Sigmoid colon (tissue), 7 donors: ENCODE measurements around the gene KRT7. TPM values are rescaled to one million over a fixed set of nuclear protein-coding genes. Genes with fewer than 3 reads are reported as not detected.

Experiments
- DNase-seq: peaks from one replicate; pipeline ENCODE4 v3.0.0-alpha.2; 2019
- H3K27ac ChIP-seq, 4 donors: fragments of 200-600 bp; sonication (generic); one replicate each; pipeline ENCODE4 v1.5.1; 2016 to 2019; ENCODE audit warnings: mild to moderate bottlenecking in 1 of 4
- H3K27me3 ChIP-seq, 3 donors: fragments of 200-600 bp; sonication (generic); one replicate each; pipeline ENCODE4 v1.5.1; 2019; ENCODE audit warnings: mild to moderate bottlenecking in 1 of 3
- H3K36me3 ChIP-seq, 4 donors: fragments of 200-600 bp; sonication (generic); one replicate each; pipeline ENCODE4 v1.5.1; 2016 to 2019
- H3K4me1 ChIP-seq, 4 donors: fragments of 200-600 bp; sonication (generic); one replicate each; pipeline ENCODE4 v1.5.1; 2017 to 2019
- H3K4me3 ChIP-seq, 4 donors: fragments of 200-600 bp; sonication (generic); one replicate each; pipeline ENCODE4 v1.5.1; 2017 to 2019; ENCODE audit warnings: mild to moderate bottlenecking in 2 of 4, moderate library complexity in 1 of 4
- H3K9me3 ChIP-seq, 4 donors: fragments of 200-600 bp in 3 of 4; sonication (generic) in 3 of 4; one replicate each; pipeline versions ENCODE4 v1.5.1 to v1.6.1; 2013 to 2019
- CTCF ChIP-seq, 4 experiments: fragments of 450-650 bp in 3 of 4; fragments of 200-600 bp in 1 of 4; IDR thresholded peaks; one replicate each; pipeline ENCODE4 v1.5.1; 2016 to 2019; ENCODE audit warnings: antibody characterized with exemption in 4 of 4, mild to moderate bottlenecking in 3 of 4, moderate library complexity in 2 of 4
- EP300 ChIP-seq, 4 donors: sonication (generic); formaldehyde crosslinking; IDR thresholded peaks; one replicate each; pipeline ENCODE4 v1.6.1; 2017; ENCODE audit warnings: antibody characterized with exemption in 4 of 4
- POLR2A ChIP-seq, 2 donors: fragments of 450-650 bp; IDR thresholded peaks; one replicate each; pipeline ENCODE4 v1.6.1; 2016; ENCODE audit warnings: antibody characterized with exemption in 2 of 2, mild to moderate bottlenecking in 2 of 2, moderate library complexity in 2 of 2
- POLR2AphosphoS5 ChIP-seq, 4 donors: sonication (generic); formaldehyde crosslinking; IDR thresholded peaks; one replicate each; pipeline ENCODE4 v1.6.1; 2017; ENCODE audit warnings: antibody characterized with exemption in 4 of 4
- WGBS, 2 donors: extraction: QIAGEN DNeasy Blood & Tissue Kit; methylation state at CpG; one replicate each; pipeline ENCODE4 v1.1.7; 2013; 5-methylcytosine and 5-hydroxymethylcytosine counted together
- intact Hi-C: fragments of 100-400 bp; cut with DNase I; formaldehyde crosslinking; loops from one replicate; pipeline ENCODE4 v1.15.1; 2023
- polyA plus RNA-seq, 3 donors: library from polyadenylated mRNA; stranded (reverse); fragments of 200-250 nt; gene quantifications; one replicate each; pipeline ENCODE4 v1.2.3, GENCODE V29; 2013
- total RNA-seq, 4 donors: library from RNA; depleted of rRNA; stranded (reverse); fragments of >200 nt; gene quantifications; one replicate each; pipeline ENCODE4 v1.1.0, GENCODE V29; 2016
- donor health status: healthy with polysubstance abuse.
- donor health status: Bipolar disorder and iron deficiency.
- donor health status: healthy.

The KRT7 gene
- total and polyA plus RNA-seq, 7 donors: 0.27 to 12.0 (median 2.4) TPM; not detected in 2

- Histone ChIP-seq H3K4me3 (no peak overlapping the region), H3K4me1 (peaks cover 0 to 69% (median 54%) of the 10 kb centered on the region in 4 donors), H3K27ac (peak overlapping the region in 2 of 4 donors; percentile 82 to 84), H3K36me3 (no peaks in the 10 kb centered on the region), H3K9me3 (no peaks in the 10 kb centered on the region), H3K27me3 (no peaks in the 10 kb centered on the region)
- 86 to 91% methylated on average over 7 of the region's 7 CpGs for WGBS, 2 donors
- intact Hi-C loops: loop anchor here (1.0 kb wide), 1 partner anchor 33 kb away; no protein-coding TSS in a partner anchor
- DNase-seq: peak; percentile 34
- TF ChIP-seq EP300 (IDR thresholded peaks at IDR 0.05): no peak
- no peak for TF ChIP-seq POLR2AphosphoS5 (IDR thresholded peaks at IDR 0.05)
- no peak for TF ChIP-seq POLR2A (IDR thresholded peaks at IDR 0.05)
- no peak for TF ChIP-seq CTCF (IDR thresholded peaks at IDR 0.05)
These were observed 13.0 kb downstream of the KRT7 start for GRCh38 chr12:52245962-52246569.

GRCh38 chr12:52246720-52247621, 13.9 kb downstream of the KRT7 start:
- H3K27ac ChIP-seq: peak overlapping the region in 3 of 4 donors; percentile 30 to 84 (median 82)
- no peak for TF ChIP-seq POLR2A (IDR thresholded peaks at IDR 0.05)
- H3K4me1 ChIP-seq: peaks cover 0 to 69% (median 54%) of the 10 kb centered on the region in 4 donors
- WGBS, 2 donors: 37 to 66% methylated on average over 10 of the region's 10 CpGs
- no peak overlapping the region for H3K4me3 ChIP-seq
- peak; percentile 57 for DNase-seq
- no peaks in the 10 kb centered on the region for H3K27me3 ChIP-seq
- H3K9me3 ChIP-seq: no peaks in the 10 kb centered on the region
- intact Hi-C loops: no loop called here
- no peaks in the 10 kb centered on the region for H3K36me3 ChIP-seq

GRCh38 chr12:52247622-52248540, 14.8 kb downstream of the KRT7 start:
- intact Hi-C loops: no loop called here
- H3K4me1 ChIP-seq: peaks cover 0 to 67% (median 52%) of the 10 kb centered on the region in 4 donors
- no peaks in the 10 kb centered on the region for H3K27me3 ChIP-seq
- WGBS, 2 donors: 59 to 86% methylated on average over 10 of the region's 10 CpGs
- no peak overlapping the region for H3K4me3 ChIP-seq
- H3K36me3 ChIP-seq: no peaks in the 10 kb centered on the region
- H3K9me3 ChIP-seq: no peaks in the 10 kb centered on the region
- peak overlapping the region; percentile 60 to 84 (median 74) for H3K27ac ChIP-seq
- no peak for TF ChIP-seq POLR2AphosphoS5 (IDR thresholded peaks at IDR 0.05)
- TF ChIP-seq EP300 (IDR thresholded peaks at IDR 0.05): no peak
- no peak for TF ChIP-seq CTCF (IDR thresholded peaks at IDR 0.05)
- no peak for TF ChIP-seq POLR2A (IDR thresholded peaks at IDR 0.05)
- peak; percentile 0 for DNase-seq

GRCh38 chr12:52248541-52249461, 15.8 kb downstream of the KRT7 start:
- no peaks in the 10 kb centered on the region for H3K36me3 ChIP-seq
- no peak overlapping the region for H3K4me3 ChIP-seq
- no peaks in the 10 kb centered on the region for H3K27me3 ChIP-seq
- H3K9me3 ChIP-seq: no peaks in the 10 kb centered on the region
- H3K4me1 ChIP-seq: peaks cover 0 to 57% (median 43%) of the 10 kb centered on the region in 4 donors
- intact Hi-C loops: no loop called here
- peak overlapping the region; percentile 60 to 84 (median 74) for H3K27ac ChIP-seq
- peak; percentile 85 for DNase-seq
- TF ChIP-seq POLR2A (IDR thresholded peaks at IDR 0.05): no peak
- TF ChIP-seq EP300 (IDR thresholded peaks at IDR 0.05): peak in 1 of 4 donors; percentile 55
- peak in 3 of 4 donors; percentile 14 to 53 (median 25) for TF ChIP-seq POLR2AphosphoS5 (IDR thresholded peaks at IDR 0.05)
- WGBS, 2 donors: 88 to 89% methylated on average over 18 of the region's 18 CpGs
